HG02571 (cell line): ENCODE results near the gene MOB2.

ENCODE experiments used
- ATAC-seq: cut with Tn5 transposase; IDR thresholded peaks from one replicate; pipeline ENCODE4 v1.9.1; 2021; ENCODE audit warnings: mild to moderate bottlenecking, moderate library complexity; ENCODE audit not compliant: unreplicated experiment

The MOB2 gene

GRCh38 chr11:1487851-1488574 is 1.4 kb upstream of the MOB2 start:
- no peak for ATAC-seq

- no peak for ATAC-seq
Measured at GRCh38 chr11:1487091-1487850, 692 bp upstream of the MOB2 start.

- ATAC-seq: no peak
Measured at GRCh38 chr11:1485504-1485885, 1.1 kb downstream of the MOB2 start.

GRCh38 chr11:1484695-1485503 is 1.7 kb downstream of the MOB2 start:
- ATAC-seq: no peak

DNA sequence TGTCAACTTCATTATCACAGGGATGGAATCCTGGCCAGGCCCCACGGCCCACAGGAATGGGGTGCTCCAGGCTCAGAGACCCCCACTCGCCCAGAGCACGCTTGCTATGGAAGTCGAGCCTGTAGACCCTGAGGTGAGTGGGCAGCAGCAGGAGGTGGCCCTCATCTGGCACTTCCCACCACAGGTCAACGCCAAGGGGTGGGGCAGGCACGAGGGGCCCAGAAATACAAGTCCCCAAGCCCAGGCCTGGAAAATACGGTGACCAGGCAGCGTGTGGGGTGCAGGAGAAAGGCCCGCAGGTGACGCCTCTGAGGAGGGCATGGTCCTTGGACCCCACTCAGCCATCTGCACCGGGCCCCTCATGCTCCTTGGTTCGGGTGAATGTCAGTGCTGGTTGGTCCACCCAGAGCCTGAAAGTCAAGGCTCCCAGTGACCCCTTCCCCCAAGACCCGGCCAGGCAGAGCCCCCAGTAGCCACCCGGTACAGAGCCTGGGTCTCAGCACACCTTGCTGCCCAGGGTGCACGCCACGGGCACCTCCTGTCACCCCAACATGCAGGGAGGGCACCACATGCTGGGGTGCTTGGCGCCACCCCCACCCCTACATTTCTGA is 2.4 kb downstream of the MOB2 start:
- no peak for ATAC-seq

GRCh38 chr11:1483445-1483961 is 3.1 kb downstream of the MOB2 start:
- no peak for ATAC-seq

- ATAC-seq: no peak
Measured at GRCh38 chr11:1482581-1483444, 3.8 kb downstream of the MOB2 start.

- ATAC-seq: no peak
Measured at GRCh38 chr11:1481861-1482441, 4.6 kb downstream of the MOB2 start.

DNA sequence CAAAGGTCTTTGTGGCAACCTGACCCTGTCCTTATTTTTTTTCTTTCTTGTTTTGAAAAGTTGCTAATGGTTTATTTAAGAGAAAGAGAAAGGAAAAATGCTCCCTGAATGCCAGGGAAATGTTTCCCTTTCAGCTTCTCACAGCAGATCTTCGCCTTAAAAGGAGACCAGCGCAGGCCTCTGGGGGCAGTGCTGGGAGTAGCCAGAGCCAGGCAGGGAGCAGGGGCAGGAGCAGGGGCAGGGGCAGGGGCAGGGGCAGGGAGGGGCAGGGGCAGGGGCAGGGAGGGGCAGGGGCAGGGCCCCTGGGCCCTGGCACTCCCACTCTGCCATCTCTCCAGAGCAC is 5.1 kb downstream of the MOB2 start:
- ATAC-seq: no peak

DNA sequence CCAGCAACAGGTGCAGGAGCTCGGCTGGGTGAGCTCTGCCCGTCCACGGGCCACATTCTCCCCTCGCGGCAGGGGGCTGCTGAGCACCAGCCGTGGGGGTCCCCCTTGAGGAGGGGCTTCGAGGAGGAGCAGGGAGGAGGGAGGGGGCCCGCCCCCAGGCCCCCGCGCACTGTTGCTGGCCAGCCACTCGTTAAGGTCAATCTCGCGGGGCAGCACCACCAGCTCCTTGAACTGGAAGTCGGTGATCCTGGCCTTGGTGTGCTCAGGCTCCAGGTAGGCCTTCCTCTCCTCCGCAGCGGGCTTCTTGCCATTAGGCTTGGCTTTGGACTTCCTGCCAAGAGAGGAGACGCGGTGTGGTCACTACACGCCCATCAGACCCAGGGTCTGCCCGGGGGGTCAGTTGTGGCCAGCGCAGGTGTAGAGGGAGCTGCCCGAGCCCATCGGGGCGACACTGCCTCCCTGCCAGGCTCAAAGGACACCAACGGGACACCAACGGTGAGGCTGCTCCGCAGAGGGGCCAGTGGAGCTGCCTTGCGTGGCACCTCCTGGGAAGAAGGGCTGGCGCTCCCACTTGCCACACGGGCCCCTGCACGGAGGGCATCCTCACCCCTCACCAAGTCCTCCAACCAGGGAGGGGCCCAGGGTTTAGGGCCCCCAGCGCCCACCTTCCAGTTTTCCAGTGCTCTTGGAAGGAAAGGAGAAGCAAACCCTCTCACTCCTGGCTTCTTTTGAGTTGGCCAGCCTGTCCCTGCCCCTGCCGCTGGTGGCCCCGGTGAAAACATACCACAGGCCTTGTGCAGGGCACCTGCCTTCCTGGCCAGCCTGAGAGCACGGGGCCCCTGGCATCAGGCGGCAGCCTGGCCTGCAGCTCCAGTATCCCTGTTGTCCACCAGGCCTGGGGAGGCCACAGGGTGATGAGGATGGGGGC is 5.8 kb downstream of the MOB2 start:
- no peak for ATAC-seq

GRCh38 chr11:1480191-1480554 is 6.4 kb downstream of the MOB2 start:
- ATAC-seq: no peak

DNA sequence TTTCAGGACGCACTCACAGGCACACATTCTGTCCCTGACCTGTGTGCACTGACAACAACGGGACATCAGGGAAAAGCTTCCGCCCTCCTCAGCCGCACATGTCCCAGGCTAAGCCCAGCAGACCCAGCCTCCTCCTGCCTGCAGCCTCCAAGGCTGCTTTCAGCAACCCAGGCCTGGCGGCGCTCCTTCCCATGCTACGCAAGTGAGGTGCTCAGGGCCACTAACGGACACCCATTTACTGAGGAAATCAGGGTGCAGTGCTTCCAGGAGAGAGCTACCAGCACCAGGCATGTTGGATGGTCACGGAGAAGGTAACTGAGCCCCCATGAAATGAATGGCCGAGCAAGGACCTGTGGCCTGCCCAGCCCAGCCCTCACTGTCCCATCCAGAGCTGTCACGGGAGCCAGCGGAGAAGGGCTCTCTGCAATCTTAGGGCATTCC is 6.9 kb downstream of the MOB2 start:
- no peak for ATAC-seq

GRCh38 chr11:1479006-1479677 is 7.4 kb downstream of the MOB2 start:
- ATAC-seq: no peak

- ATAC-seq: no peak
Measured at GRCh38 chr11:1478544-1478943, 8.0 kb downstream of the MOB2 start.

DNA sequence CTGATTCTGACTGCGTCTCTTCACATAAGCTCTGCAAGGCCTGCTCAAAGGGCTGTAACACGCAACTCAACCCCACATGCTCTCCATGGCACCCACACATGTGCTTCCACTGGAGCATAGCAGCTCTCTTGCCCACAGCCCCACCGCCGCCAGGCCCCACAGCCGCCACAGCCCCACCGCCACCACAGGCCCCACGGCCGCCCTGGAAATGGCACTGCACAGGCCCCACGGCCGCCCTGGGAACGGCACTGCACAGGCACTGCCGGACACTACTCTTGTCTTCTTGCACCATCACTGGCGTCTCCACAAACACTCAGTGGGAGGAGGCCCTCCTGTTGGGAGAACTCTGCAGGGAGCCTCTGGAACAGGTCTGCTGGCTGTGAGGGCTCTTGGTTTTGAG is 8.6 kb downstream of the MOB2 start:
- ATAC-seq: no peak

GRCh38 chr11:1476940-1477736 is 9.4 kb downstream of the MOB2 start:
- ATAC-seq: no peak

- ATAC-seq: no peak
Measured at GRCh38 chr11:1475841-1476240, 10.7 kb downstream of the MOB2 start.
